ENCODE data around the gene ABCD1.

- TF ChIP-seq CTCF (IDR thresholded peaks at IDR 0.05): no peak
- TF ChIP-seq POLR2A (IDR thresholded peaks at IDR 0.05): no peak
Measured at GRCh38 chrX:153734871-153735270, 10.2 kb downstream of the ABCD1 start.
